Choroid plexus epithelial cell (primary cell): ENCODE measurements around the gene TRNP1.
"Not testable (repeated sequence)": the region's sequence is repeated elsewhere in the genome, so short reads cannot be mapped to it uniquely, and the experiment has no call there.

Experiments
- DNase-seq: peaks from one replicate; pipeline ENCODE4 v3.0.0-alpha.2; 2010; ENCODE audit warnings: low read depth
- H3K4me3 ChIP-seq: 2 replicates; pipeline ENCODE4 v1.5.1; 2011; ENCODE audit warnings: low read depth, mild to moderate bottlenecking, control low read depth, low read length, moderate library complexity
- TF ChIP-seq, protein P1 (sequence below): conservative IDR thresholded peaks from 2 replicates; pipeline ENCODE4 v1.5.1; 2011; ENCODE audit warnings: low read depth, mild to moderate bottlenecking, control low read depth, inconsistent platforms, low read length, moderate library complexity

The TRNP1 gene, protein sequence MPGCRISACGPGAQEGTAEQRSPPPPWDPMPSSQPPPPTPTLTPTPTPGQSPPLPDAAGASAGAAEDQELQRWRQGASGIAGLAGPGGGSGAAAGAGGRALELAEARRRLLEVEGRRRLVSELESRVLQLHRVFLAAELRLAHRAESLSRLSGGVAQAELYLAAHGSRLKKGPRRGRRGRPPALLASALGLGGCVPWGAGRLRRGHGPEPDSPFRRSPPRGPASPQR

DNA sequence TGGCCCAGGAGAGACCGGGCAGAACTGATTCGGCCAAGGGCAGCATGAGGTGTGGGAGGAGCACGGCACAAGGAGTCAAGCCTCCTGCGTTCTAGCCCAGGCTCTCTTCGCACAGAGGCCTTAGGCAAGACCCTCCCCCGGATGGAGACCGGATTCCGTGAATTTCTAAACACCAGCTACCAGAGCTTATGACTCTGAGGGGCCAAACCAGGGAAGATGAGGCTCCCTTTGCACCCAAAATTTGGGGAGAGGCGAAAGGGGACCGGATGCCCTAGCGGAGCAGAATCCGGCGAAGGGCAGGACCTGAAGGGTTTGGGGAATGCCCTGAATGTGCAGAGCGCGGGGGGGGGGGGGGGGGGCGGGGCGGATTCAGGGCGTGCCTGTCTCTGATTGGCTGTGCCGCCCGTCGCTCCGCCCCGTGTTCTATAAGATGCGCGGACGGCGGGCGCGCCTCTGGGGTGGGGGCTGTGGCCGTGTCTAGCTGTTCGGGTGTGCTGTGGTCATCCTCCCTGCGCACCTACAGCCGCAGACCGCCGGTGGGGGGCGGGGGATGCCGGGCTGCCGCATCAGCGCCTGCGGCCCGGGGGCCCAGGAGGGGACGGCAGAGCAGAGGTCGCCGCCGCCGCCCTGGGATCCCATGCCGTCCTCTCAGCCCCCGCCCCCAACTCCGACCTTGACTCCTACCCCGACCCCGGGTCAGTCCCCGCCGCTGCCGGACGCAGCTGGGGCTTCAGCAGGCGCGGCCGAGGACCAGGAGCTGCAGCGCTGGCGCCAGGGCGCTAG lies at the start of gene TRNP1:
TRNP1 (plus strand) TSS at position 456 of the 783 bp plus-strand sequence; CDS start at position 551, 95 bp downstream.
- peak; percentile 82 for DNase-seq
- H3K4me3 ChIP-seq = peak within 1 kb of the TSS; percentile 71
- TF ChIP-seq, protein P1, sequence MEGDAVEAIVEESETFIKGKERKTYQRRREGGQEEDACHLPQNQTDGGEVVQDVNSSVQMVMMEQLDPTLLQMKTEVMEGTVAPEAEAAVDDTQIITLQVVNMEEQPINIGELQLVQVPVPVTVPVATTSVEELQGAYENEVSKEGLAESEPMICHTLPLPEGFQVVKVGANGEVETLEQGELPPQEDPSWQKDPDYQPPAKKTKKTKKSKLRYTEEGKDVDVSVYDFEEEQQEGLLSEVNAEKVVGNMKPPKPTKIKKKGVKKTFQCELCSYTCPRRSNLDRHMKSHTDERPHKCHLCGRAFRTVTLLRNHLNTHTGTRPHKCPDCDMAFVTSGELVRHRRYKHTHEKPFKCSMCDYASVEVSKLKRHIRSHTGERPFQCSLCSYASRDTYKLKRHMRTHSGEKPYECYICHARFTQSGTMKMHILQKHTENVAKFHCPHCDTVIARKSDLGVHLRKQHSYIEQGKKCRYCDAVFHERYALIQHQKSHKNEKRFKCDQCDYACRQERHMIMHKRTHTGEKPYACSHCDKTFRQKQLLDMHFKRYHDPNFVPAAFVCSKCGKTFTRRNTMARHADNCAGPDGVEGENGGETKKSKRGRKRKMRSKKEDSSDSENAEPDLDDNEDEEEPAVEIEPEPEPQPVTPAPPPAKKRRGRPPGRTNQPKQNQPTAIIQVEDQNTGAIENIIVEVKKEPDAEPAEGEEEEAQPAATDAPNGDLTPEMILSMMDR = no peak

DNA sequence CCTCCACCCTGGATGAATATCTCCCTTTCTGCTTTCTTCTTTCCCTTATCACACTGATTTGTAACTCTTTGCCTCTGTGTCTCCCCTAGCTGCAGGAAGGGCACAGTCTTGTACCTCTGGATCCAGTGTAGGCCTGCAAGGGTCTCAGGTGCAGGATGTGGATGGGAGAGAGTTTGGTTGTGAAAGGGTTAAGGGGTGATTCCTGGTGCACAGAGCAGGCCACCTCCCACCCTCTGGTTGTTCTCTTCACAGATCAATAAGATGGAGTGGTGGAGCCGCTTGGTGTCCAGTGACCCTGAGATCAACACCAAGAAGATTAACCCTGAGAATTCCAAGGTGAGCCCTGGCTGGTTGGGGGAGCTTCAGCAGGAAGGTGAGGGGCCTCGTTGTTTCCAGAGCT lies 48.4 kb upstream of the TRNP1 start:
- DNase-seq = no peak
- no peak overlapping the region for H3K4me3 ChIP-seq
- TF ChIP-seq, protein P1 = no peak

DNA sequence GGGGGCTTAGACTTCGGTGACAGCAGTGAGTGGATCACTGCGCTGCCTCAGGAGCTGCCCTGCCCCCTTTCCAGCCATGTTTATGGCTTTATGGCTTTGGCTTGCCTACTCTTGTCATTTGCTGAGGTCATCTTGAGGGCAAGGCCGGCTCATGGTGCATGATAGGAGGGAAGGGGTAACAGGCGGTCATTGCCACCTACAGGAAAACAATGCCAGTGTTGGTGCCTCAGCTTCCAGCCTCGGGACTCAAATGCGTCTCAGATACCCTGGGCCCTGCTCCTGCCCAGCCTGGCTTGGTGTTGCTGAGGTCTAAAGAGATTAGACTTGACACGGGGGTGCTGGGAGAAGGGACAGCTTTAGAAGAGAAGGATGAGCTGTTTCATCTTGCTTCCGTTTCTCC lies 47.8 kb upstream of the TRNP1 start:
- H3K4me3 ChIP-seq = no peak overlapping the region
- TF ChIP-seq, protein P1 = no peak
- DNase-seq = no peak

DNA sequence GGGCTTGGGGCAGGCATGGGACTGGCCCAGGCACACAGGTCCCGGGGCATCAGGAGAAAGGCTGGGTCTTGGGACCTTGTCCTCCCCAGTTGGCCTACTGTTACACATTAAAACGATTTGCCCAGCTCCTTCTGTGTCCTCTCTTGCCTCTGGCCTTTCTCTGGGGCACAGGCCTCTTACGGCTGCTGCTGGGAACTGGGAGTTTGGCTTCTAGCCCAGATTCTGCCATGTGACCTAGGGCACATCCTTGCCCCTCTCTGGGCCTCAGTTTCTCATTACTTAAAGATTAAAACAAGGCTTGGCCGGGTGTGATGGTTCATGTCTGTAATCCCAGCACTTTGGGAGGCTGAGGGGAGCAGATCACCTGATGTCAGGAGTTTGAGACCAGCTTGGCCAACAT lies 47.2 kb upstream of the TRNP1 start:
- TF ChIP-seq, protein P1 = no peak
- DNase-seq = no peak

DNA sequence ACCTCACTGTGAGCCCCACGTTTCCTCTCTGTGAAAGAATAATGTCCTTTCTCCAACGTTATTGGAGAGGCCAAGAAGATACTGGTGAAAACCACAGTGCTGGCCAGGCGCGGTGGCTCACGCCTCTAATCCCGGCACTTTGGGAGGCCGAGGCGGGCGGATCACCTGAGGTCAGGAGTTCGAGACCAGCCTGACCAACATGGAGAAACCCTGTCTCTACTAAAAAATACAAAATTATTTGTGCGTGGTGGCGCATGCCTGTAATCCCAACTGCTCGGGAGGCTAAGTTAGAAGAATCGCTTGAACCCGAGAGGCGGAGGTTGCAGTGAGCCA lies 44.8 kb upstream of the TRNP1 start:
- not testable (repeated sequence) for H3K4me3 ChIP-seq, DNase-seq

More for the DNA sequence above, 47.2 kb upstream of the TRNP1 start:
- H3K4me3 ChIP-seq = no peak overlapping the region

DNA sequence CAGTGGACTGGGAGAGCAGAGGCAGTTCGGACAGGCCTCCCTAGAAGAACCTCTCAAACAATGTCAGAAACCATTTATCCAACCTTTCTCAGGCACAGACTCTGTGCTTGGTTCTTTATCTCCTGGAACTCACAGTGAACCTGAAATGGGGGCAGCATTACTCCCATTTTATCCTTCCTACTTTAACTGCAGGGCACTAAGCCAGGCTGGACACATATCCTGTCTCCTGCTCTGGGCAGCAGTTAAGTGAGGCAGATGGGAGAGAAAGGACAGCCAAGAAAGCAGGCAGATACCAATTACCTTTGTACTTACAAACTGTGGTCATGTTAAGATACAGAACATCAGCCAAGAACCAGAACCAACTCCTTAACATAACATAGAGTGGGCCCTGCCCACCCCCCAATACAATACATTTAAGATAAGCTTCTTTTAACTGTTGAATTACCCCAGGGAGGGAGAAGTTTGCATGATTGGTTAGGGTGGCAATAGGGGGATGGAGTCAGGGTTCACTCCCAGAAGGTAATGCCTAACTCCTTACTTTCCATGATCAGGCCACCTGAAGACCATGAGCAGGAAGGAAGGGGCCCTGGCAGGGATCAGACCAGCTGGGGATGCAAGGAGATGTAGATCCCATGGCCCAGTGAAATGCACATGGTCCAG lies 44.1 kb upstream of the TRNP1 start:
- H3K4me3 ChIP-seq = no peak overlapping the region
- no peak for DNase-seq
- TF ChIP-seq, protein P1 = no peak

DNA sequence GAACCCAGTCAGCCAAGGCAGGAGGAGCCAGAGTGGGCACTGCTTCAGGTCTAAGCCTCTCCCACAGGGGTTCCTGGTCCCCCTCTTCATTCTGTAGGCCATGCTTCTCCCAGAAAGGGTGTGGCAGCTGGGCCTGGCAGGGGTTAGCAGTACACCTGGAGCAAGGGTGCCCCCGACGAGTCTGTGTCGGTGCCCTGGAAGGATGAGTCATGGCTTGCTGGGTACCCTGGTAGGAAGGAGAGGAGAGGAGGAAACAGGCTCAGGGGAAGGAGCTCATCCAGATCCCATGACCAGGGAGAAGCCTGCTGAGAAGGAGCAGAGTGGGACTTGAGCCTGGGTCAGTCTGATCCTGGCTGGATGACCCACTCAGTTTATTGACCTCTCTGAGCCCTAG lies 43.6 kb upstream of the TRNP1 start:
- no peak overlapping the region for H3K4me3 ChIP-seq
- TF ChIP-seq, protein P1 = no peak
- peak; percentile 10 for DNase-seq
